Measurements from ENCODE around the gene RIN1.

RIN1 gene

GRCh38 chr11:66282468-66283455 lies 53.5 kb downstream of the RIN1 start:
- DNase-seq (ENCODE audit: low read depth, low spot score) = peak; percentile 99

Data from ELF-1 (cell line).